Measurements from ENCODE around the gene ARHGAP10.

GRCh38 chr4:147860960-147861359 lies 129.1 kb downstream of the ARHGAP10 start:
- TF ChIP-seq EP300 (IDR thresholded peaks at IDR 0.05) (no peak), POLR2AphosphoS5 (IDR thresholded peaks at IDR 0.05) (peak; percentile 37)
- TF ChIP-seq, protein P1, sequence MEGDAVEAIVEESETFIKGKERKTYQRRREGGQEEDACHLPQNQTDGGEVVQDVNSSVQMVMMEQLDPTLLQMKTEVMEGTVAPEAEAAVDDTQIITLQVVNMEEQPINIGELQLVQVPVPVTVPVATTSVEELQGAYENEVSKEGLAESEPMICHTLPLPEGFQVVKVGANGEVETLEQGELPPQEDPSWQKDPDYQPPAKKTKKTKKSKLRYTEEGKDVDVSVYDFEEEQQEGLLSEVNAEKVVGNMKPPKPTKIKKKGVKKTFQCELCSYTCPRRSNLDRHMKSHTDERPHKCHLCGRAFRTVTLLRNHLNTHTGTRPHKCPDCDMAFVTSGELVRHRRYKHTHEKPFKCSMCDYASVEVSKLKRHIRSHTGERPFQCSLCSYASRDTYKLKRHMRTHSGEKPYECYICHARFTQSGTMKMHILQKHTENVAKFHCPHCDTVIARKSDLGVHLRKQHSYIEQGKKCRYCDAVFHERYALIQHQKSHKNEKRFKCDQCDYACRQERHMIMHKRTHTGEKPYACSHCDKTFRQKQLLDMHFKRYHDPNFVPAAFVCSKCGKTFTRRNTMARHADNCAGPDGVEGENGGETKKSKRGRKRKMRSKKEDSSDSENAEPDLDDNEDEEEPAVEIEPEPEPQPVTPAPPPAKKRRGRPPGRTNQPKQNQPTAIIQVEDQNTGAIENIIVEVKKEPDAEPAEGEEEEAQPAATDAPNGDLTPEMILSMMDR (IDR thresholded peaks at IDR 0.05): no peak

Data from gastroesophageal sphincter (tissue), 3 donors.